NCI-H748 (cell line): ENCODE measurements around the gene LY6G6F.

ENCODE experiments used
- DNase-seq: peaks from one replicate; lab custom pipeline; 2025; ENCODE audit not compliant: unreplicated experiment; lab: John Stamatoyannopoulos, UW

LY6G6F gene

GRCh38 chr6:31676322-31676903 lies 30.3 kb upstream of the LY6G6F start:
- DNase-seq: no peak

- no peak for DNase-seq
These were observed 29.8 kb upstream of the LY6G6F start for GRCh38 chr6:31676904-31677303.

- DNase-seq: no peak
These were observed 28.7 kb upstream of the LY6G6F start for GRCh38 chr6:31677955-31678354.

GRCh38 chr6:31680226-31681134 lies 26.2 kb upstream of the LY6G6F start, which contains the start of gene LY6G5C:
Gene LY6G5C, minus strand, starts transcription at chr6:31681067. Its CDS starts 694 bp downstream, at chr6:31680373.
- DNase-seq: peak; percentile 95

- DNase-seq: peak; percentile 79
These were observed 25.5 kb upstream of the LY6G6F start for GRCh38 chr6:31681135-31681671.

- peak; percentile 59 for DNase-seq
These were observed 23.1 kb upstream of the LY6G6F start for GRCh38 chr6:31683591-31683990.

- no peak for DNase-seq
These were observed 20.2 kb upstream of the LY6G6F start for GRCh38 chr6:31686483-31686882.

GRCh38 chr6:31687321-31687720 lies 19.3 kb upstream of the LY6G6F start:
- DNase-seq: no peak

GRCh38 chr6:31687860-31688693 lies 18.6 kb upstream of the LY6G6F start:
- DNase-seq: no peak

GRCh38 chr6:31689249-31690110 lies 17.2 kb upstream of the LY6G6F start:
- DNase-seq: no peak

- DNase-seq: no peak
These were observed 16.2 kb upstream of the LY6G6F start for GRCh38 chr6:31690231-31691077.

- no peak for DNase-seq
These were observed 15.6 kb upstream of the LY6G6F start for GRCh38 chr6:31691078-31691463.

- no peak for DNase-seq
These were observed 15.0 kb upstream of the LY6G6F start for GRCh38 chr6:31691564-31692108.

- no peak for DNase-seq
These were observed 14.3 kb upstream of the LY6G6F start for GRCh38 chr6:31692353-31692752.

GRCh38 chr6:31692886-31693285 lies 13.8 kb upstream of the LY6G6F start:
- no peak for DNase-seq

- no peak for DNase-seq
These were observed 13.1 kb upstream of the LY6G6F start for GRCh38 chr6:31693535-31693934.

GRCh38 chr6:31697555-31697954 lies 9.1 kb upstream of the LY6G6F start:
- DNase-seq: no peak

GRCh38 chr6:31700740-31701401 lies 5.8 kb upstream of the LY6G6F start:
- no peak for DNase-seq
